Right hindlimb (tissue), 1 donor: ENCODE results near the gene CYRIA.

Experiments
- DNase-seq: peaks from one replicate; pipeline ENCODE4 v3.0.0-alpha.2; 2018

The CYRIA gene

DNA sequence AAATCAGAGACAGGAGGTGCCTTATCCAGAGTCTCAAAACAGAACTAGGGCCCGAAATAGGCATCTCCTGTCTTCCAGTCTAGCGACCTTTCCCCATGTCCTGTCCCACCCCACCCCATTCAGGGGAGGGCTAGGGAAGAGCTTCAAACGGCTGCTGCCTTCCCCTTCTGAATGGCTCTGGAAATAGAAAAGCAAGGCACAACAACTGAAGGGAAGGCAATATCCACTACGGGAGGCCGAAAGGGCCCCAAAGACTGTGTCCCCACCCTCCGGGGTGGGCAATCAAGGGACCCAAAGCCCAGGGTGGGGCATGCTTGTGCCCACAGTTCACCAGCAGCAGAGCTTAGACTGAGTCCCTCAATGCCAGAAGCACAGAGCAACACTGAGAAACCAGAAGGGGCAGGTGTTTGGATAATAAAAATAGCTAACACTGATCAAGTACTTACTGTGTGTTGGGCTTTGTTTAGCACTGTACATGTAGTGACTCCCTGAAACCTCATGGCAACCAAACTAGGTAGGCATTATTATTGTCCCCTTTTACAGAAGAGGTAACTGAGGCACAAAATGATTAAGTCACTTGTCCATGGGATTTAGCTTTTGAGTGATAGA is 38.5 kb downstream of the CYRIA start:
- DNase-seq = no peak

DNA sequence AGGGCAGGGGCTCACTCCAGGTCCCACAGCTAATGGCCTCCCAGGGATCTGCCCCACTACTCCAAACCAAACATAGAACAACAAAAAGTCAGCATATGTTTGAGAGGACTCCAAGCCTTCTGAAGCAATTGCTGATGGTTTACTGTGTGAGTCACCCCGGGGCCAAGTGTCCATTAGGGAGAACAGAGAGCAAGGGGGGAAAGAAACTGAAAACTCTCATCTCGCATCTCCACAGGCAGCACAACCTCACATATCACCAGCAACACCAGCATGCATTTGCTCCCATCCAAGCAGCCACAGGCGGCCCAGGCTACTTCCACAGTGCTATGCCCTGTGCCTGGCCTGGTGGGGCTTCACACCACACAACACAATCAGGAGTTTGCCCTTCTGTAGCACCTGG is 39.1 kb downstream of the CYRIA start:
- DNase-seq = no peak

DNA sequence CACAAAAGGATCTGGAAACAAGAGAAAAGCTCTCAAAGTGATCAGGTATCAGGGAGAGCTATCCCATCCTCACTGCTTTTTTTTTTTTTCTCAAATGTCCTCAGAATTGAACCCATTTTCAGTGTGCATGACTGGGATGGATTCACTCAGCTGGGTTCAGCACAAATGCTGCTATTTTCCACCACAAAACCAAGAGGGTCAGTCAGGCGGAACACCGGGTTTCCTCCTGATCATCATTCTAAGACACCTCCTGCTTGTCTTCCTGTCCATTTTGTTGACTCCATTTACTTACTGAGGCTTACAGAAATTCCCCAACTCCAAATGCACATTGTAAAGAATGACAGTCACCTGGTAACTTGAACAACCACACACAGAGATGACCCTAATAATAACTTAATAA is 39.9 kb downstream of the CYRIA start:
- no peak for DNase-seq

DNA sequence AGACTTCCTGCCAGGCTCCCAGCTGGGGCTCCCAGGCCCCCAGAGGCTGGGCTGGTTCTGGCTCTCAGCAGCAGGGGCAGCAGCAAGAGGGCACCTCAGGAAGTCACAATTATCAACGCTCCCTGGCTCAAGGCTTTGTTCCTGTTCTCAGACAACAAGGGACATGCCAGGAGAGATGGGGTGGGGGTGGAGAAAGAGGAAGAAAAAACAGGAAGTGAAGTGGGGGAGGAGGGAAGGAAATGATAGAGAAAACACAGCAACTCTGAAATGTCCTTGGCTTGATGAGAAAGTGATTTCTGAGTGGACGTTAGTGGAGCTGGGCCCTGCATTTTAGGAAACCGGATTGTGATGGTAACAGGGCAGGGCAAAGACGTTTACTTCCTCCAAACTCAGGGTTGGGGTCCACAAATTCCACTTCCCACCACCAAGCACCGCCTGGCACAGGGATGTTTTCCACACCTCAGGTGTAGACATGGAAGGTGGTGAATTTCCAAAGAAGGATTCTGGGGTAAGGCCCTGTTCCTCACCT is 40.4 kb downstream of the CYRIA start:
- no peak for DNase-seq

DNA sequence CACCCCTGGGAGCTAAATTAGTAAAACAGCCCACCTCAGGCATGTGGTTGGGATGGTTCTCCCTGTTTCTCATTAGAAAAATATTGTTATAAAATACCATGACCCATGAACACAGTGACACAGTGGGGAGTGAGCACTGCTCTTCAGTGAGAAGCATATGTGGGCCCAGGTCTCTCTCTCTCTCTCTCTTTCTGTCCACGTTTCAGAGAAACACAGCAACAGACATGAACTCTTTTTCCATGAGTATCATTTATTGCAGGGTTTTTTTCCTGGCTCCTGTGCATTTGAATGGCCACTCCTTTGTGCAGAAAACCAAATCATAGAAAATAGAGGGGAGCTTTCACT is 41.2 kb downstream of the CYRIA start:
- no peak for DNase-seq

DNA sequence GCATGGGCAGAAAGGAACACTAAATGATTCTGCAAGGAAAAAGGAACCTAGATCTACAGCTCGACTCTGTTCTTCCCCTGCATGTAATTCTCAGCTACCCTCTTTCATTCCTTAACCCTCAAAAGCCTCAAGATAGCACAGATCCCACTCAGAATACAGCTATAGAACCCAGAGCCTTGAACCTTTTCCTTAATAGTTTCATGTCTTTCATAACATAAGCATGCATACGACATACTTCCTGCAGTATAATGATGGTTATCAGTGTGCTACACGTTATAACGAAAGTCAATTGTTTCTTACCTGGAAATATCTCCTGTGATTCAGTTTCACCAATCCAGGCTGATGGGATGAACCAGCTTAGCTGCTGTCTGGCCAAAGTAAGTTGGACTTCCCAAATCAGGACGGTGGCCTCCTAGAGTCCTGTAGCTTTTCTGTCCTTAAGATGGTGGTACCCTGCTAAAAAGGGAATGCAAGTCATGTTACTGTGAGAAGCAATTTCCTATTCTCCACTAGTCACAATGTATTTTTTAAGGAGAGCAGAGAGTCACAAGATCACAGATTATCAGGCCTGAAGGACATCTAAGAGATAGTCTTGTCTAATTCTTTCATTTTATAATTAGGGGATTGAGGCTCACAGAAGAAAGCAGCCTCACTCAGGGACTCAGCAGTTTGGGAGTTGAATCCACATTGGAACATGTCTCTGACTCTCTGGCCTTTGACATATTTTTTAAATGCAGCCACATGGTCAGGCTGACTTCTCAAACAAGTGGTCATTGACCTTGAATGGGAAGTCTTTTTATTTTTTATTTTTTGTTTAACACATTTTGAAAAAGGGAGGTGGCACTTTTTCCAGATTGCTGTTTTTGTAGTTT is 41.8 kb downstream of the CYRIA start:
- DNase-seq = no peak

DNA sequence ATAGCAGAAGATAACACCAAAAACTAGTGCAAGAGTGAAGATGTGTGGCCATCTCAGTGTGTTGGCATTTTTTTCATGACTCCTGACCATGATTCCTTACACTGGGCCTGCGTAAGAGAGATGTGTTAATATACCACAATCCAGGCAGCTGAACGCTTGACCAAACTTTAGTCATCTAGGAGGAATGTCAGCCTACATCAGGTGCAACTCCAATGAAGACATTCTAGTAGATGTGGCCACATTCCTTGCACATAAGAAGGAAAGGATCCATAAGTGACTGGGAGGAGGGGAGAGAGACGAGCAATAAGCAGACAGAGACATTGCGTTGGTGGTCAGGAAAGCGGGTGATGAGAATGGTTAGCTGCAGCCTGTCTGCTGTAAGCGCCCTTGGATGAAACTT is 42.6 kb downstream of the CYRIA start:
- no peak for DNase-seq

DNA sequence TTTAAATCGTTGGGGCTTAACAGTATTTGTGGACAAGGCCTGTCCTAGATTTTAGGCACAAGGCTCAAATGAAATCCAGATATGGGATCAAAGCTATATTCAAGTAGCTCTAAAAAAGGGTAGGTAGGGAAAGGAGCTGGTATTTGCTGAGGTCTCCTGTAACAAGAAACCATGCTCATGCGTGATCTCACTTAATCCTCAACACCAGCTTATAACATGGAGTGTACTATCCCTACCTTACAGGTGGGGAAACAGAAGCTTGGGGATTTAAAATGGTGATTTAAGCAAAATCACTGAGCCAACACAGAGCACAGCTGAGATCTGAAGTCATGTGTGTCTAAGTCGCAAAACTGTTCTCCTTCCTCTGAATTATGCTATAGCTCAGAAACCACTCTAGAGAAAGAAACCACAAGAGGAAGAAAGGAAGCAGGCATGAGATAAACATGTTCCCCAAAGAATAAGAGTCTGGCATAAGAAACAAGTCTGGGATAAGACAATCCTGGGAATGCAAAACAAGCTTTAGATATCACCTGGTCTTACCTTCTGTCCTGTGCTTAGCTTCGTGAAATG is 43.1 kb downstream of the CYRIA start:
- no peak for DNase-seq

DNA sequence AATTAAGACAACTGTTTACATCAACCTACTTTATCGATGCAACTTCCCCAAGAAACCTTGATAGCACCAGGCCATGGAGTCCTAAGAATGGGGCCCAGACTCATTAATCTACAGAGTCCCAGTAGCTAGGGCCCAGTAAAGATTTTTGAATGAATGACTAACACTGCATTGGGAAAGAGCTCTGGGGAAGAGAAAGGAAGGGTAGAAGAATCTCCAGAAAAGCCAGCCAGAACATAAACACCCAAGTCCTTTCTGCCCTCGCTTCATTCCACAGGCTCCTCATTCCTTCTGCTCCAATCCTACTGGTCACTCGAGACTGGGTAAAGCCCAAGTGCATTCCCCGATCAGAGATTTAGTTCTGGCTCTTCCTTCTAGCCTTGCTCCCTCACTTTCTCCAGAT is 44.3 kb downstream of the CYRIA start:
- no peak for DNase-seq

DNA sequence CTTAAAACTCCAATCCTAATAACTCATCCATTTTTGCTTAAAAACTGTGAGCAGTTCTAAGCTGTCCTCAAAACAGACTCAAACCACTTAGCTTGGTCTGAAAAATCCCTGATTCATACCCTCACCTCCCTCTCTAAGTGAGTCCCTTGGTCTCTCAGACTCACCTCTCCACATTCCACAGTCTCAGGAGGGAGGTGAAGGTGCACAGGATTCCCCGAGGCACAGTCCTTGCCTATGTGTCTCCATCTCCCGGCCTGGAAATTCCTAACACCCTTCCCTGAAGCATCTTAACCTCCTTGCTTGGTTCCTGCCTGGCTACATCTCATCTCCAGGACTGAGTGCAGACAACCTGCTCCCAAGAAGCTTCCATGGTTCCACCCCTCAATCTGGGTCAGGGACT is 45.0 kb downstream of the CYRIA start:
- DNase-seq = no peak

DNA sequence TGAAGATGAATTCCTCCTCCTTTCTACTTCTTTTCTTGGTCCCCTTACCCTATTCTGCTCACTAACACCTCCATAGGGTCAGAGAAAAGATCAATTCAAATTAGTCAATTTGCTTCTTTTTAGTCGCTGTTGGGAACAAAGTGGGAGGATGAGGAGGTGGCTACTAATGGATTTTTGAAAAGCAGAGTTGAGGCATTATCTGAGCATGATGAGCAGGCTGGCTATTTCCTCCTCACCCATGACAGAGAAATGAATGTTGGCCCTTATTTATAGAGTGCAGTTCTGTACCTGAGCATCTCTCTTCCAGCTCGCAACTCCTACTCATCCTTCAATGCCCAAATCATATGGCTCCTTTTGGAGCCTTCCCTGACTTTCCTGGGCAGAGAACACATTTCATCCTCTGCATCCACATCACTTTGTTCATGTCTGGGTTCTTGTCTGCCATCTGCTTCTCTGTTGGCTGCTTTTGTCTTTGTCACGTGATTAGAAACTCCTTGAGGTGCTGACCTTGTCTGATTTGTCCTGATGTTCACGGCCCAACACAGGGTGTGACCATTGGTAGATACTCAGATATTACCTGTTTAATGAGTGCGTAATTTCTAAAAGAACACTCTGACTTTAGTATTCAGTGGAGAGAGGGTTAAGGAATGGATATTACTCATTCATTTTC is 45.9 kb downstream of the CYRIA start:
- DNase-seq = no peak

DNA sequence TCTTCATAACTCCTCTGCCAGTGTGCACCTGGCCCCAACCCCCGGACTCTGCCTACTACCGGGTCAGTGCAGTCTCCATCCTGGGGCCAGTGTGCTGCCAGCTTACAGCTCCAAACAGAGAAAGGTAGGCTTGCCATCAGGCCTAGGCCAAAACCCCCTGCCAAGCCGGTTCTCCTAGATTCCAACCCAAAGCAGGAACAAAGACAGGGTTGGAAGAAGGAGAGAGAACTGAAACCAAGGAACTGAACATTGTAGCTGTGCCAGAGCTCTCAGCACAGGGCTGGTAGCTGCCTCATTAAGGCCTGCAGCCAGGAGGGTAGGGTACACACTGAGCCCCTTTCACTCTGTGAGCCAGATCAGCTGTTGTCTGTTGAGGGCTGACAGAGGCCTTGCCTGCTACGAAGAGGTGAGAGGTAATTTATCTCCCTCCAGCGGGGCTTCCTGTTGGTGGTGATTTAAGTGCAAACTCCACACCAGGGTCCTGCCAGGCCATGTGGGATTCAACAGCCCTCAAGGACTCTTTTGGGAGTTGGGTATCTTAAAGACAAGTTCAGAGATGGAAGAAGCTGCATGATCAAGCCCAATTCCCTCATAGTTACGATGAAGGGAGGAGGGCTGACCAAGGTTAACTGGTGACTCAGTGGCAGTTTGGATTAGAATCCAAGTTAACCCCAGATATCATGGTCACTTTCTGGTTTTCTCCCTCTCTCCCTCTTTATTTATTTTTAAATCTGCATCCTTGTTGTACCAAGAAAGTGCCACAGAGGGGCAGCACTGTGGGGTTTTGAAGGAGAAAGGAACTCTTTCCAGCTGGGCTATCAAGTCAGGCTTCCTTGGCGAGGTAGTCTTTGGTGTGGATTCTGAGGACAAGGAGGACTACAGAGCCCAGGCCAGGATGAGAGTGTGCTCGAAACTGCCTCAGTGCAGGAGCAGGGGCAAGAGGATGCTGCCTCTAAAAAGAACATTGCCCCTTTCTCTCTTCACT is 48.1 kb downstream of the CYRIA start:
- no peak for DNase-seq
